ENCODE measurements around the gene SPNS1.

- TF ChIP-seq CTCF (IDR thresholded peaks at IDR 0.05; ENCODE audit: low read length) (no peak), EZH2phosphoT487 (IDR thresholded peaks at IDR 0.05; ENCODE audit: low read length) (no peak)
These were observed 9.5 kb downstream of the SPNS1 start for GRCh38 chr16:28984091-28984490.
